WTC11 (cell line): ENCODE data around the gene RPS27.

ENCODE experiments used
- CREB1 ChIP-seq: sonication (generic); formaldehyde crosslinking; IDR thresholded peaks from 2 replicates; pipeline ENCODE4 v1.8.0; 2023; ENCODE audit warnings: mild to moderate bottlenecking, missing genetic modification reagents
- ZNF263 ChIP-seq: sonication (generic); formaldehyde crosslinking; IDR thresholded peaks from 2 replicates; pipeline ENCODE4 v1.8.1; 2022; ENCODE audit warnings: low read depth, mild to moderate bottlenecking, moderate library complexity, missing genetic modification reagents
- TF ChIP-seq, protein P1 (sequence below): sonication (generic); formaldehyde crosslinking; IDR thresholded peaks from 2 replicates; pipeline ENCODE4 v1.8.0; 2023; ENCODE audit warnings: missing genetic modification reagents, mild to moderate bottlenecking, borderline replicate concordance
- TF ChIP-seq, protein P2 (sequence below): sonication (generic); formaldehyde crosslinking; IDR thresholded peaks from 2 replicates; pipeline ENCODE4 v1.8.1; 2023; ENCODE audit warnings: mild to moderate bottlenecking, missing genetic modification reagents

DNA sequence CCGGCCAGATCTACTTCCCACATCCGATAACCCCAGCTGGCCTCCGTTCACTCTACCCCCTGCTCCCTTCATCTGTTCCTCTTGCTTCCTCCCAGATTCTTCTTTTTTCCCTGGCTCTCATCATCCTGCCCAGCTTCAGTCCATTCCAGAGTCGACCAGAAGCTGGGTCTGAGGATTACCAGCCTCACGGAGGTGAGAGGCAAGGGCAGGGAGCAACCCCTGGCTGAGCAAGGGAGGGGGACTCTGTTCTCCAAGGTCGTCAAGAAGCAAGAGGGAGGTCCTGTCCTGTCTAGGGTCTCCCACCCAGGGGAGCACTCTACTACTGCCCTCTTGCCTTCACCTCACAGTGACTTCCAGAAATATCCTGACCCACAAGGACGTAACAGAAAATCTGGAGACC, 17.0 kb upstream of the RPS27 start:
- TF ChIP-seq ZNF263 (CRISPR knock-in tag) (no peak), CREB1 (CRISPR knock-in tag) (no peak)
- TF ChIP-seq, protein P1, sequence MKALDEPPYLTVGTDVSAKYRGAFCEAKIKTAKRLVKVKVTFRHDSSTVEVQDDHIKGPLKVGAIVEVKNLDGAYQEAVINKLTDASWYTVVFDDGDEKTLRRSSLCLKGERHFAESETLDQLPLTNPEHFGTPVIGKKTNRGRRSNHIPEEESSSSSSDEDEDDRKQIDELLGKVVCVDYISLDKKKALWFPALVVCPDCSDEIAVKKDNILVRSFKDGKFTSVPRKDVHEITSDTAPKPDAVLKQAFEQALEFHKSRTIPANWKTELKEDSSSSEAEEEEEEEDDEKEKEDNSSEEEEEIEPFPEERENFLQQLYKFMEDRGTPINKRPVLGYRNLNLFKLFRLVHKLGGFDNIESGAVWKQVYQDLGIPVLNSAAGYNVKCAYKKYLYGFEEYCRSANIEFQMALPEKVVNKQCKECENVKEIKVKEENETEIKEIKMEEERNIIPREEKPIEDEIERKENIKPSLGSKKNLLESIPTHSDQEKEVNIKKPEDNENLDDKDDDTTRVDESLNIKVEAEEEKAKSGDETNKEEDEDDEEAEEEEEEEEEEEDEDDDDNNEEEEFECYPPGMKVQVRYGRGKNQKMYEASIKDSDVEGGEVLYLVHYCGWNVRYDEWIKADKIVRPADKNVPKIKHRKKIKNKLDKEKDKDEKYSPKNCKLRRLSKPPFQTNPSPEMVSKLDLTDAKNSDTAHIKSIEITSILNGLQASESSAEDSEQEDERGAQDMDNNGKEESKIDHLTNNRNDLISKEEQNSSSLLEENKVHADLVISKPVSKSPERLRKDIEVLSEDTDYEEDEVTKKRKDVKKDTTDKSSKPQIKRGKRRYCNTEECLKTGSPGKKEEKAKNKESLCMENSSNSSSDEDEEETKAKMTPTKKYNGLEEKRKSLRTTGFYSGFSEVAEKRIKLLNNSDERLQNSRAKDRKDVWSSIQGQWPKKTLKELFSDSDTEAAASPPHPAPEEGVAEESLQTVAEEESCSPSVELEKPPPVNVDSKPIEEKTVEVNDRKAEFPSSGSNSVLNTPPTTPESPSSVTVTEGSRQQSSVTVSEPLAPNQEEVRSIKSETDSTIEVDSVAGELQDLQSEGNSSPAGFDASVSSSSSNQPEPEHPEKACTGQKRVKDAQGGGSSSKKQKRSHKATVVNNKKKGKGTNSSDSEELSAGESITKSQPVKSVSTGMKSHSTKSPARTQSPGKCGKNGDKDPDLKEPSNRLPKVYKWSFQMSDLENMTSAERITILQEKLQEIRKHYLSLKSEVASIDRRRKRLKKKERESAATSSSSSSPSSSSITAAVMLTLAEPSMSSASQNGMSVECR (CRISPR knock-in tag): no peak
- TF ChIP-seq, protein P2, sequence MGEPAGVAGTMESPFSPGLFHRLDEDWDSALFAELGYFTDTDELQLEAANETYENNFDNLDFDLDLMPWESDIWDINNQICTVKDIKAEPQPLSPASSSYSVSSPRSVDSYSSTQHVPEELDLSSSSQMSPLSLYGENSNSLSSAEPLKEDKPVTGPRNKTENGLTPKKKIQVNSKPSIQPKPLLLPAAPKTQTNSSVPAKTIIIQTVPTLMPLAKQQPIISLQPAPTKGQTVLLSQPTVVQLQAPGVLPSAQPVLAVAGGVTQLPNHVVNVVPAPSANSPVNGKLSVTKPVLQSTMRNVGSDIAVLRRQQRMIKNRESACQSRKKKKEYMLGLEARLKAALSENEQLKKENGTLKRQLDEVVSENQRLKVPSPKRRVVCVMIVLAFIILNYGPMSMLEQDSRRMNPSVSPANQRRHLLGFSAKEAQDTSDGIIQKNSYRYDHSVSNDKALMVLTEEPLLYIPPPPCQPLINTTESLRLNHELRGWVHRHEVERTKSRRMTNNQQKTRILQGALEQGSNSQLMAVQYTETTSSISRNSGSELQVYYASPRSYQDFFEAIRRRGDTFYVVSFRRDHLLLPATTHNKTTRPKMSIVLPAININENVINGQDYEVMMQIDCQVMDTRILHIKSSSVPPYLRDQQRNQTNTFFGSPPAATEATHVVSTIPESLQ: no peak
